Keratinocyte (primary cell): Measurements from ENCODE around the gene TAS2R40.

ENCODE experiments used
- CTCF ChIP-seq, 3 experiments: IDR thresholded peaks in 1 of 3; conservative IDR thresholded peaks in 1 of 3; optimal IDR thresholded peaks in 1 of 3; 2 replicates in 2 of 3; 3 replicates in 1 of 3; pipeline versions ENCODE3 to v1.5.1; 2011; ENCODE audit warnings: low read length in 3 of 3, mild to moderate bottlenecking in 3 of 3, moderate library complexity in 2 of 3, control low read depth in 1 of 3, inconsistent platforms in 1 of 3; ENCODE audit not compliant: insufficient read depth in 2 of 3; ENCODE audit errors: extremely low read depth in 1 of 3
- EZH2 ChIP-seq: IDR thresholded peaks from one replicate; pipeline ENCODE4 v1.6.1; 2012; ENCODE audit warnings: inconsistent platforms, mild to moderate bottlenecking, low read length, moderate library complexity

- TF ChIP-seq CTCF (optimal IDR thresholded peaks at IDR 0.05 in 1 of 3, IDR thresholded peaks at IDR 0.05 in 1 of 3, conservative IDR thresholded peaks at IDR 0.05 in 1 of 3; ENCODE audit: extremely low read depth in 1 of 3, insufficient read depth in 2 of 3, low read length in 3 of 3) (no peak), EZH2 (no peak)
These were observed 40.5 kb upstream of the TAS2R40 start for GRCh38 chr7:143181349-143181748.
